GM12801 (cell line): ENCODE measurements around the gene ERGIC3.

Experiments used
- CTCF ChIP-seq: IDR thresholded peaks from one replicate; pipeline ENCODE4 v1.5.1; 2011; ENCODE audit warnings: control low read depth; ENCODE audit not compliant: insufficient read length; ENCODE audit errors: extremely low read depth

Gene ERGIC3

GRCh38 chr20:35600176-35600992 lies 58.5 kb downstream of the ERGIC3 start:
- TF ChIP-seq CTCF = no peak

- no peak for TF ChIP-seq CTCF
These were observed 59.4 kb downstream of the ERGIC3 start for GRCh38 chr20:35600993-35601973.

GRCh38 chr20:35601990-35602389 lies 60.1 kb downstream of the ERGIC3 start:
- no peak for TF ChIP-seq CTCF

- TF ChIP-seq CTCF = no peak
These were observed 61.1 kb downstream of the ERGIC3 start for GRCh38 chr20:35602851-35603495.

GRCh38 chr20:35603695-35604448 lies 62.0 kb downstream of the ERGIC3 start:
- TF ChIP-seq CTCF = no peak

GRCh38 chr20:35604449-35604747 lies 62.5 kb downstream of the ERGIC3 start:
- no peak for TF ChIP-seq CTCF
